Breast epithelium (tissue), 4 donors: Measurements from ENCODE around the gene IGSF21. TPM values are rescaled to one million over a fixed set of nuclear protein-coding genes. Genes with fewer than 3 reads are reported as not detected.

Source experiments
- DNase-seq, 2 donors: peaks; one replicate each; pipeline ENCODE4 v3.0.0-alpha.2; 2019; ENCODE audit warnings: low spot score in 2 of 2
- H3K27ac ChIP-seq, 2 donors: fragments of 200-600 bp; sonication (generic) in 1 of 2; one replicate each; pipeline ENCODE4 v1.5.1; 2016 to 2019; ENCODE audit warnings: mild to moderate bottlenecking in 1 of 2
- H3K27me3 ChIP-seq, 2 donors: fragments of 200-600 bp; sonication (generic) in 1 of 2; one replicate each; pipeline versions ENCODE4 v1.5.1 to v1.6.0; 2017 to 2019; ENCODE audit warnings: control low read depth in 1 of 2, mild to moderate bottlenecking in 1 of 2
- H3K36me3 ChIP-seq: fragments of 200-600 bp; one replicate; pipeline ENCODE4 v1.5.1; 2019
- H3K4me1 ChIP-seq, 2 donors: fragments of 200-600 bp; sonication (generic); one replicate each; pipeline ENCODE4 v1.5.1; 2016 to 2019; ENCODE audit warnings: control low read depth in 1 of 2
- H3K4me3 ChIP-seq, 3 donors: fragments of 200-600 bp; sonication (generic); 1 replicate in 2 of 3; 2 replicates in 1 of 3; pipeline ENCODE4 v1.5.1; 2016 to 2019; ENCODE audit warnings: mild to moderate bottlenecking in 3 of 3, moderate library complexity in 2 of 3
- H3K9me3 ChIP-seq, 2 donors: fragments of 200-600 bp; sonication (generic) in 1 of 2; one replicate each; pipeline ENCODE4 v1.5.1; 2016 to 2019; ENCODE audit warnings: control low read depth in 1 of 2
- CTCF ChIP-seq, 3 donors: fragments of 450-650 bp; IDR thresholded peaks; one replicate each; pipeline ENCODE4 v1.5.1; 2016 to 2017; ENCODE audit warnings: antibody characterized with exemption in 3 of 3, mild to moderate bottlenecking in 3 of 3, moderate library complexity in 3 of 3
- POLR2A ChIP-seq: fragments of 450-650 bp; IDR thresholded peaks from one replicate; pipeline ENCODE4 v1.6.1; 2016; ENCODE audit warnings: antibody characterized with exemption, mild to moderate bottlenecking, moderate library complexity
- POLR2AphosphoS5 ChIP-seq, 3 donors: sonication (generic); formaldehyde crosslinking; IDR thresholded peaks; one replicate each; pipeline ENCODE4 v1.6.1; 2017; ENCODE audit warnings: antibody characterized with exemption in 3 of 3
- intact Hi-C: fragments of 100-400 bp; cut with DNase I; formaldehyde crosslinking; loops from one replicate; pipeline ENCODE4 v1.15.1; 2023; ENCODE audit warnings: low total_unique reads
- total RNA-seq, 3 donors: library from RNA; depleted of rRNA; stranded (reverse); fragments of >200 nt; gene quantifications; one replicate each; pipeline ENCODE4 v1.1.0, GENCODE V29; 2016

IGSF21 gene
- total RNA-seq, 3 donors from 2014 or later, result 4.8 to 9.5 (median 4.8) TPM

GRCh38 chr1:18340158-18340764 lies 232.7 kb downstream of the IGSF21 start:
- no peak overlapping the region for H3K4me3 ChIP-seq
- H3K27me3 ChIP-seq, result peaks cover 0 to 21% of the 10 kb centered on the region in 2 donors
- H3K36me3 ChIP-seq, result no peaks in the 10 kb centered on the region
- H3K9me3 ChIP-seq, result no peaks in the 10 kb centered on the region
- DNase-seq, result no peak
- TF ChIP-seq POLR2AphosphoS5 (IDR thresholded peaks at IDR 0.05), result no peak
- TF ChIP-seq POLR2A, result no peak
- no peak for TF ChIP-seq CTCF (IDR thresholded peaks at IDR 0.05)
- H3K27ac ChIP-seq, result no peak overlapping the region
- intact Hi-C loops, result no loop called here
- H3K4me1 ChIP-seq, result no peaks in the 10 kb centered on the region

- Histone ChIP-seq H3K9me3 (no peaks in the 10 kb centered on the region), H3K27ac (no peak overlapping the region), H3K4me3 (no peak overlapping the region), H3K4me1 (no peaks in the 10 kb centered on the region), H3K27me3 (peaks cover 0 to 20% of the 10 kb centered on the region in 2 donors), H3K36me3 (no peaks in the 10 kb centered on the region)
- DNase-seq, result no peak
- TF ChIP-seq CTCF (IDR thresholded peaks at IDR 0.05), result no peak
- no peak for TF ChIP-seq POLR2A
- TF ChIP-seq POLR2AphosphoS5 (IDR thresholded peaks at IDR 0.05), result no peak
- intact Hi-C loops, result no loop called here
These were observed 233.2 kb downstream of the IGSF21 start for GRCh38 chr1:18340787-18341186.

GRCh38 chr1:18341291-18342069 lies 233.9 kb downstream of the IGSF21 start:
- H3K36me3 ChIP-seq, result no peaks in the 10 kb centered on the region
- DNase-seq, result no peak
- no peak overlapping the region for H3K27ac ChIP-seq
- H3K9me3 ChIP-seq, result no peaks in the 10 kb centered on the region
- no peaks in the 10 kb centered on the region for H3K4me1 ChIP-seq
- TF ChIP-seq POLR2AphosphoS5 (IDR thresholded peaks at IDR 0.05) (no peak), CTCF (IDR thresholded peaks at IDR 0.05) (no peak), POLR2A (no peak)
- intact Hi-C loops, result no loop called here
- H3K27me3 ChIP-seq, result peaks cover 0 to 21% of the 10 kb centered on the region in 2 donors
- H3K4me3 ChIP-seq, result no peak overlapping the region

GRCh38 chr1:18342744-18343143 lies 235.1 kb downstream of the IGSF21 start:
- Histone ChIP-seq H3K36me3 (no peaks in the 10 kb centered on the region), H3K4me3 (no peak overlapping the region), H3K27ac (no peak overlapping the region), H3K27me3 (peaks cover 0 to 21% of the 10 kb centered on the region in 2 donors), H3K9me3 (no peaks in the 10 kb centered on the region), H3K4me1 (no peaks in the 10 kb centered on the region)
- TF ChIP-seq CTCF (IDR thresholded peaks at IDR 0.05) (no peak), POLR2AphosphoS5 (IDR thresholded peaks at IDR 0.05) (no peak), POLR2A (no peak)
- intact Hi-C loops, result no loop called here
- DNase-seq, result no peak

GRCh38 chr1:18343581-18343980 lies 236.0 kb downstream of the IGSF21 start:
- Histone ChIP-seq H3K9me3 (no peaks in the 10 kb centered on the region), H3K4me3 (no peak overlapping the region), H3K27ac (no peak overlapping the region), H3K27me3 (peaks cover 0 to 16% of the 10 kb centered on the region in 2 donors), H3K36me3 (no peaks in the 10 kb centered on the region), H3K4me1 (no peaks in the 10 kb centered on the region)
- no peak for DNase-seq
- intact Hi-C loops, result no loop called here
- TF ChIP-seq CTCF (IDR thresholded peaks at IDR 0.05), result no peak
- no peak for TF ChIP-seq POLR2AphosphoS5 (IDR thresholded peaks at IDR 0.05)
- TF ChIP-seq POLR2A, result no peak
